Neural progenitor cell (in vitro differentiated cells): ENCODE data around the gene HTR3D. TPM values are rescaled to one million over a fixed set of nuclear protein-coding genes. Genes with fewer than 3 reads are reported as not detected.

Experiments
- DNase-seq: peaks from one replicate; pipeline ENCODE4 v3.0.0-alpha.2; 2016; ENCODE audit warnings: low spot score
- H2AFZ ChIP-seq: fragments of 200-600 bp; sonication (generic); replicated peaks from 2 replicates; pipeline ENCODE4 v1.6.1; 2016; ENCODE audit warnings: antibody characterized with exemption
- H3F3A ChIP-seq: fragments of 200-600 bp; sonication (generic); 2 replicates; pipeline ENCODE4 v1.6.1; 2016; ENCODE audit warnings: antibody characterized with exemption, low read depth
- H3K27ac ChIP-seq: fragments of 200-600 bp; sonication (generic); 2 replicates; pipeline ENCODE4 v1.5.1; 2016; ENCODE audit warnings: mild to moderate bottlenecking
- H3K27me3 ChIP-seq: fragments of 200-600 bp; sonication (generic); 2 replicates; pipeline ENCODE4 v1.6.1; 2016; ENCODE audit warnings: mild to moderate bottlenecking, moderate library complexity
- H3K36me3 ChIP-seq: fragments of 200-600 bp; sonication (generic); 2 replicates; pipeline ENCODE4 v1.5.1; 2016
- H3K4me1 ChIP-seq: fragments of 200-600 bp; sonication (generic); 2 replicates; pipeline ENCODE4 v1.6.1; 2016; ENCODE audit warnings: mixed run types
- H3K4me2 ChIP-seq: fragments of 200-600 bp; sonication (generic); 2 replicates; pipeline ENCODE4 v1.6.1; 2016
- H3K4me3 ChIP-seq: fragments of 200-600 bp; sonication (generic); 2 replicates; pipeline ENCODE4 v1.5.1; 2016
- H3K79me2 ChIP-seq: fragments of 200-600 bp; sonication (generic); 2 replicates; pipeline ENCODE4 v1.6.1; 2016; ENCODE audit warnings: low read depth
- H3K9ac ChIP-seq: fragments of 200-600 bp; sonication (generic); 2 replicates; pipeline ENCODE4 v1.6.1; 2016
- H3K9me3 ChIP-seq: fragments of 200-600 bp; sonication (generic); 2 replicates; pipeline ENCODE4 v1.5.1; 2016; ENCODE audit warnings: low read depth
- H4K20me1 ChIP-seq: fragments of 200-600 bp; sonication (generic); 2 replicates; pipeline ENCODE4 v1.6.1; 2016; ENCODE audit warnings: low read depth
- H3K27ac Mint-ChIP-seq: 3 replicates; pipeline ENCODE4 v1.8.0; 2021; ENCODE audit warnings: mixed read lengths
- H3K27me3 Mint-ChIP-seq: 2 replicates; pipeline ENCODE4 v1.8.0; 2022; ENCODE audit warnings: low read depth, mild to moderate bottlenecking, inconsistent platforms, moderate library complexity, mixed read lengths; ENCODE audit not compliant: insufficient read depth
- H3K36me3 Mint-ChIP-seq: 3 replicates; pipeline ENCODE4 v1.8.0; 2021; ENCODE audit warnings: mixed read lengths
- H3K4me1 Mint-ChIP-seq: 3 replicates; pipeline ENCODE4 v1.8.0; 2021; ENCODE audit warnings: mixed read lengths
- H3K4me3 Mint-ChIP-seq: 3 replicates; pipeline ENCODE4 v1.8.0; 2021; ENCODE audit warnings: mild to moderate bottlenecking, moderate library complexity, mixed read lengths
- H3K9me3 Mint-ChIP-seq: 3 replicates; pipeline ENCODE4 v1.8.0; 2020; ENCODE audit warnings: mixed read lengths
- EZH2 ChIP-seq: fragments of 200-600 bp; sonication (generic); IDR thresholded peaks from 2 replicates; pipeline ENCODE4 v1.6.1; 2017; ENCODE audit warnings: antibody characterized with exemption, mild to moderate bottlenecking, moderate library complexity
- EZH2phosphoT487 ChIP-seq: fragments of 200-600 bp; sonication (generic); IDR thresholded peaks from 2 replicates; pipeline ENCODE4 v1.6.1; 2017; ENCODE audit warnings: antibody characterized with exemption
- total RNA-seq: library from RNA; depleted of rRNA; stranded (reverse); fragments of >200 nt; gene quantifications from 2 replicates; pipeline ENCODE4 v1.2.3, GENCODE V29; 2015; ENCODE audit warnings: low replicate concordance
- TF ChIP-seq, protein P1 (sequence below): fragments of 200-600 bp; sonication (generic); IDR thresholded peaks from 2 replicates; pipeline ENCODE4 v1.5.1; 2017; ENCODE audit warnings: antibody characterized with exemption, mild to moderate bottlenecking

The HTR3D gene
- total RNA-seq, 1 donor from 2014 or later = not detected

DNA sequence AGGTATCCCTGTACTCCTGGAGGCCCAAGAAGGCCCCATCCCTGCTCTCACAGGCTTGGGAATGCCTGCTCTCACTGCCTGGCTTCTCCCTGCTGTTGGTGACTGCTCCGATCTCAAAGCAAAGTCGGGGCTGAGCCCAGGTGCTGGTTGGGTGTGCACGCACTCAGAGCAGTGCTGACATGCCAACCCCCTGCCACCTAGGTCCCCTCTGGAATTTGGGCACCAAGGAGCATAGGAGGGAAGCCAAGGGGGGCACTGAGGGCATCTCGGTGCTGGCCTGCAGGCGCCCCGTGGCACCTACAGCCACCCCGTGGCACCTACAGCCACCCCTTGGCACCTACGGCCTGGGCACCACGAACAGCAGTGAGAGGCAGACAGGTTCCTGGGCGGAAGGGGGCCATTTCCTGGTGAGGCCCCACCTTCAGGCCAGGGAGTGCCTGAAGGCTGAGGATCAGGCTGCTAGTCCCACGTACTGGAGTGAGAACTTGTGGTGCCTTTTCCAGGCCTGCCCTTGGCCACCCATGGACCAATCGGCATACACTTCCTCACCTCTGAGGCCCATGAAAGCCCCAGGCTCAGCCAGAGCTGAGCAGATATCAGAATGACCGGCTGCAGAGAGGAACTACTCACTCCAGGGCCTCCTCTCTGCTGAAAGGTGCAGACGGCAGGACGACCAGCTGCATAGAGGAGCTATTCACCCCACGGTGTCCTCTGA is 49.7 kb downstream of the HTR3D start:
- Histone ChIP-seq H3K27me3 (no peaks in the 10 kb centered on the region), H3K4me3 (no peak overlapping the region), H3K9me3 (no peaks in the 10 kb centered on the region), H2AFZ (no peak overlapping the region), H3F3A (no peaks in the 10 kb centered on the region), H3K27ac (no peak overlapping the region), H3K4me1 (no peaks in the 10 kb centered on the region), H3K9ac (no peak overlapping the region), H3K36me3 (no peaks in the 10 kb centered on the region), H3K4me2 (no peak overlapping the region), H3K79me2 (no peaks in the 10 kb centered on the region), H4K20me1 (no peaks in the 10 kb centered on the region)
- Mint-ChIP-seq H3K27ac (no peak overlapping the region), H3K4me3 (no peak overlapping the region), H3K9me3 (no peaks in the 10 kb centered on the region), H3K27me3 (peaks cover 8% of the 10 kb centered on the region), H3K4me1 (no peaks in the 10 kb centered on the region), H3K36me3 (no peaks in the 10 kb centered on the region)
- no peak for DNase-seq
- TF ChIP-seq, protein P1, sequence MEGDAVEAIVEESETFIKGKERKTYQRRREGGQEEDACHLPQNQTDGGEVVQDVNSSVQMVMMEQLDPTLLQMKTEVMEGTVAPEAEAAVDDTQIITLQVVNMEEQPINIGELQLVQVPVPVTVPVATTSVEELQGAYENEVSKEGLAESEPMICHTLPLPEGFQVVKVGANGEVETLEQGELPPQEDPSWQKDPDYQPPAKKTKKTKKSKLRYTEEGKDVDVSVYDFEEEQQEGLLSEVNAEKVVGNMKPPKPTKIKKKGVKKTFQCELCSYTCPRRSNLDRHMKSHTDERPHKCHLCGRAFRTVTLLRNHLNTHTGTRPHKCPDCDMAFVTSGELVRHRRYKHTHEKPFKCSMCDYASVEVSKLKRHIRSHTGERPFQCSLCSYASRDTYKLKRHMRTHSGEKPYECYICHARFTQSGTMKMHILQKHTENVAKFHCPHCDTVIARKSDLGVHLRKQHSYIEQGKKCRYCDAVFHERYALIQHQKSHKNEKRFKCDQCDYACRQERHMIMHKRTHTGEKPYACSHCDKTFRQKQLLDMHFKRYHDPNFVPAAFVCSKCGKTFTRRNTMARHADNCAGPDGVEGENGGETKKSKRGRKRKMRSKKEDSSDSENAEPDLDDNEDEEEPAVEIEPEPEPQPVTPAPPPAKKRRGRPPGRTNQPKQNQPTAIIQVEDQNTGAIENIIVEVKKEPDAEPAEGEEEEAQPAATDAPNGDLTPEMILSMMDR = no peak
- TF ChIP-seq EZH2 (no peak), EZH2phosphoT487 (no peak)

DNA sequence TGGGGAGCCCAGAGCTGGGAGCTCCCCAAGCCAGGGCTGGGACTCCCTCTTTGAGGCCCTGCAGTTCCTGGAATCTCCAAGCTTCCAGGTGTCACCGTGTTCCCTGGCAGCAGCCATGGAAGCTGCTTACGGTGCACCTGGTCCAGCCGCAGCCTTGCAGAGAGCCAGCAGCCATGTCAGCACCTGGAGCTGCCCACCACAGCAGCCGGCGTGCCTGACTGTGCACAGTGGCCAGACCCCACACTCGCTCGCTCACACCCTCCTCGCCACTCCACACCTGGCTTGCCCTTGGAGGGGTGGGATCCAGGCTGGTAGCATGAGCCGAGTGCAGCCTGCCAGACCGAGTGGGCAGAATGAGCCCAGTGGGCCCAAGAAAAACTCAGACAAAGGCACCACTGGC is 50.5 kb downstream of the HTR3D start:
- H3K9ac ChIP-seq = no peak overlapping the region
- H3K27ac ChIP-seq = no peak overlapping the region
- Mint-ChIP-seq H3K27ac (no peak overlapping the region), H3K4me1 (no peaks in the 10 kb centered on the region), H3K27me3 (peaks cover 8% of the 10 kb centered on the region), H3K9me3 (no peaks in the 10 kb centered on the region), H3K4me3 (no peak overlapping the region), H3K36me3 (no peaks in the 10 kb centered on the region)
- H3K4me1 ChIP-seq = no peaks in the 10 kb centered on the region
- TF ChIP-seq EZH2 (no peak), EZH2phosphoT487 (no peak)
- TF ChIP-seq, protein P1 = no peak
- no peak overlapping the region for H3K4me2 ChIP-seq
- no peaks in the 10 kb centered on the region for H3K27me3 ChIP-seq
- H2AFZ ChIP-seq = no peak overlapping the region
- no peaks in the 10 kb centered on the region for H3F3A ChIP-seq
- no peaks in the 10 kb centered on the region for H4K20me1 ChIP-seq
- no peaks in the 10 kb centered on the region for H3K36me3 ChIP-seq
- no peak for DNase-seq
- H3K79me2 ChIP-seq = no peaks in the 10 kb centered on the region
- H3K4me3 ChIP-seq = no peak overlapping the region
- H3K9me3 ChIP-seq = no peaks in the 10 kb centered on the region

DNA sequence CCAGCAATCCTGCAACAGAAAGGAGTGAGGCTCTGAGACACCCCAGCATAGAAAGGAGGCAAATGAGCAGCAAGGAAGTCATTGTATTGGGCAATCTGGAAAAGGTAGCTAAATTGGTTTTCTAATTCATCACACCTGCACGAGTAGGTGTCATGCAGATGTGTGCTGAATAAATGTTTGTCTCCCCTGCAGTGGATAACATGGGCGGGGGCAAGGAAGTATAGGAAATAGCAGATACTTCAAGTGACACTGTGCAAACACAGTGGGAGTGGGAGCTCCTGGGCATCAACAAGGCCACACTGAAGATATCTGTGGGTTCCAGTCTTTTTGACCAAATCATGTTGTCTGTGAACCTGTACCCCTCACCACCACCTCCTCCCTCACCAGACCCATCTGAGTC is 50.9 kb downstream of the HTR3D start:
- Histone ChIP-seq H3F3A (no peaks in the 10 kb centered on the region), H3K9ac (no peak overlapping the region), H4K20me1 (no peaks in the 10 kb centered on the region), H3K36me3 (no peaks in the 10 kb centered on the region), H3K27me3 (no peaks in the 10 kb centered on the region), H3K4me1 (no peaks in the 10 kb centered on the region), H3K9me3 (no peaks in the 10 kb centered on the region), H3K27ac (no peak overlapping the region), H3K4me2 (no peak overlapping the region), H2AFZ (no peak overlapping the region), H3K4me3 (no peak overlapping the region), H3K79me2 (no peaks in the 10 kb centered on the region)
- Mint-ChIP-seq H3K27ac (no peak overlapping the region), H3K9me3 (no peaks in the 10 kb centered on the region), H3K27me3 (peaks cover 8% of the 10 kb centered on the region), H3K4me3 (no peak overlapping the region), H3K4me1 (no peaks in the 10 kb centered on the region), H3K36me3 (no peaks in the 10 kb centered on the region)
- TF ChIP-seq, protein P1 = no peak
- TF ChIP-seq EZH2phosphoT487 (no peak), EZH2 (no peak)
- no peak for DNase-seq
